ENCODE measurements around the gene C15orf39.
"Not testable (repeated sequence)": the region's sequence is repeated elsewhere in the genome, so short reads cannot be mapped to it uniquely, and the experiment has no call there.

Gene C15orf39

DNA sequence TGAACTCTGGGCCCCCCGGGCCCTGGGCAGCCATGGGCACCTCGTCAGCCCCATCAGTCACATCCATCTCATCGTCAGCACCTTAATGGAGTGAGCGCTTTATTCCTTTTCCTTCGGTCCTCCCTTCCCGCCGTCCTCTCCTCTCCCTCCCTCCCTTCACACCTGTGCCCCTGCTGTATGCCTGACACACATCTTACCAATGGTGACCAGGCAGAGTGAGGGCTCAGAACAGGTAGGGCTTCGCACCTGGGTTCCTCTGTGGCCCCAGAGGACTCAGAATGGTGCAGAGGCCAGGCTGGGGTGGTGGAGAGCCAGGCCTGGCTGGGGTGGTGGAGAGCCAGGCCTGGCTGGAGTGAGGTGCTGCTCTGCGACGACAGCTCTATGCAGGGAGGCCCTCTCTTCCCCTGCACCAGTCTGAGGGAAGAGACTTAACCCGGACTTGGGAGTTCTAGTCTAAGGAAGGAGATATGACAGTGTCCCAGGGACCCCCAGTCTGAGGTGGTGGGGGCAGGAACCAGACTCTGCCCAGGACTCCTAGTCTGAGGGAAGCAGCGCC, 11.6 kb downstream of the C15orf39 start:
- no peak for DNase-seq

DNA sequence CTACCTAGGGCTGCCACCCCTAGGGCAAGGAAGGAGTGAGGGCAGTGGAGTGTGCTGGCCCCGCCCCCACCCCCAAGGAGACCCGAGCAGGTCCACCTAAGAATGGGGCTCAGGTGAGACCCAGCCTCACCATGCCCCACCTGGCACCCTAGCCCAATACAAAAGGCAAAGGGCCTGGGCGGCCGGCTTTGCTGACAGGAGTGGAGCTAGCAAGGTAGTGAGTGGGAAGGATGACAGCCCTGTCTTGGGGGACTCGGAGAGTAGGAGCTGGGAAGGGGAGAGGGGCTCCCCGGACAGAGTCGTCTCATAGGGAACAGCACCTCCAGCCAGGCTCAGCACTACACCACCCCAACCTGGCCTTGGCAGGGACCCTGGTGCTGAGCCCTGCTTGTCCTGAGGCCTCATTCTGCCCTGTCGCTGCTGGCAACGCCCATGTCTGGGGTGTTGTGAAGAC, 12.1 kb downstream of the C15orf39 start:
- DNase-seq: no peak

DNA sequence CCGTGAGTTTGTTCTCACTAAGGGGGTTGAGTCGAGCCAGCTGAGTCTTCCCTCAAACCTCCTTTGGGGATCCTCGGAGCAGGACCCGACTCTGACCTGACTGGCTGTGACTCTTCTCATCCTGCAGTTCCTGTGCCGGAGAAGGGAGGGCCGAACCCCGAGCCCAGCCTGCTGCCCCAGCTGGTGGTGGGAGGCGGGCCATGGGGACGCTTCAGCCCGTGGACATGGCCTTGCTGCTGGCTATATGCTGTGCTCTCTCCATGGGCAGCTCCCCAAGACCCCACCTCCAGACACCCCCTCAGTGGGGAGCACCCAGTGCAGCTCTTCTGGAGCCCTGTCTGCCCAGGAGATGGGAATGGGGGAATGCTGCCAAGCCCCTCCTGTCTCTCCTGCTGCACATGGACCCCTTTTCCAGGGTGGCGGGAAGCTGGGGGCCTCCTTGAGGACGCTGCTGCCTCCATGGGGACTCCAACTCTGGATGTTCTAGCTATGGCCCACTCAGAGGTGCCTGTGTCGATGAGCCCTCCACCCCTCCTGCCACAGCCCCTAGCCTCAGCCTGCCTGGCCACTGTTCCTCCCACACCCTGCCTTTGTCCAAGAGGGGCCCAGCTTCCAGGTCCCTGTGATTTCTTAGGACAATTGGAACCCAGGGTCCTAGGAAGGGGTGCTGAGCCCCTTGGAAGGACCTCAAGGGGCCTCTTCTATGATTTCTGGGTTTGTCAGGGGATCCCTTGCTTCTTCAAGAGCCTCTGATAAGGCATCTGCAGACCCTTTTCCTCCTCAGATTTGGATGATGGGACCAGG, 12.8 kb downstream of the C15orf39 start:
- DNase-seq: no peak

DNA sequence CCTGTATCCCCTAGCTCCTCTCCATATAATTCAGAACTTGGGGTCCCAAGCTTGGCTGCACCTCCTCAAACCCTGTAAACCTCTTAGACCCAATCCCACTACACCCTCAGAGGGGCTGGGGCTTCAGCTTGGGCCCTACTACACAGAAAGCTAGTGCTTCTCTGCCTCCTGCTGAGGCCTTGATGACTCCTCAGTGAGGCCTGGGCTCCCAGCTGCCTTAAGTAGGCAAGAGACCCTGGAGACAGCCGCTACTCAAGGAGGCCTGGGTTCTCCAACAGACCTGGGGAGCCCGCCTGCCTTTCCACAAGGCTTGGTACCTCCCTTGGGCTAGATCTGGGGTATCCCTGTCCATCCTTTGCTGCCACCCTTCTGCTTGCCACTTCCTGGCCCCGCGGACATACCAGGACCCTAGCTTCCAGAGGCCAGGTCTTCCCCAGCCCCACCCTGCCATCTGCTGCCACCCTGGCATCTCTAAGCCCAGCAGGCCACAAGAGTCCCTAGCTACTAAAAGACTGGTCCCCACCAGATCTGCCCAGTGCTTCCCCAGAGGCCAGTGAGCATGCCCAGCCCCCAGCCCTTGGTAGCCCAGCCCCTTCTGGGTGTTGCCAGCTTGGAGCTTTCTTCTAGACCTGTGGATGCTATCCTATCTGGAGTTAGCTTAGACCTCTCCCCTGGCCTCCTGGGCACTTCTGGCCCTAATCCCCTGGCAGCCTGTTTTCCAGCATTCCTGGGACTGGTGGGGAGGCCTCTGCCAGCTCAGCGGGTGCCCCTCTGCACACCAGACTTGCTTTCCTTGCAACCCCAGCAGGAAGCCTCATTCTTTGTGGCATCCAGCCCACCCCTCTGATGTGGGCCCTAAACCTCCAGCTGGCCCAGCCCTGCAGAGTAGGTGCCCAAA, 13.7 kb downstream of the C15orf39 start:
- no peak for DNase-seq

DNA sequence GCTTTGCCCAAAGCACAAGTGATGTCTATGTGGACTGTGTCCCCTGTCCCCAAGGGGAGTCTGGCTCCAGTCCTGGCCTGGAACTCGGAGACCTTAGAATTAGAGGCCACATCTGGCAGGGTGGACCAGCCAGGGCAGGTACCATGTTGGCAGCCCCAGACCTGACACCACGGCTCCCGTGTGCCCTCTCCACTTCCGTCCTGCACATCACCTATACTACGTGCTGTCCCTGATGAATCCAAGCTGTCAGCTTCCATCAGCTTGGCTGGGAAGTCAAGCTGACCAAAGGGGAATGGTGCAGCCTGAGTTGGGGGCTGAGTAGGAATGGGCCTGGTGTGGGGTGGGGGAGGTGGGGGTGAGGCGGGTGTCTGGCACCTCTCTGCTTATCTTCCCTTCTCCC, 15.3 kb downstream of the C15orf39 start:
- no peak for DNase-seq

DNA sequence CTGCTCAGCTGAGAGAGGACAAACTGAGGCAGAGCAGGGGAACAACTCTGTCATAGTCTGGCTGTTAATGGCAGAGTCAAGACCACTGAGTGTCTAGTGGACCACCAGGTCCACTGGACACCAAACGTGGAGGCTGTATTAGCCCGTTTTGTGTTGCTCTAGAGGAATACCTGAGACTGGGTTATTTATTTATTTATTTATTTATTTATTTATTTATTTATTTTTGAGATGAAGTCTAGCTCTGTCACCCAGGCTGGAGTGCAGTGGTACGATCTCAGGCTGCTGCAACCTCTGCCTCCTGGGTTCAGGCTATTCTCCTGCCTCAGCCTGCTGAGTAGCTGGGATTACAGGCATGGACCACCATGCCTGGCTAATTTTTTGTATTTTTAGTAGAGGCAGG, 15.9 kb downstream of the C15orf39 start:
- not testable (repeated sequence) for DNase-seq

DNA sequence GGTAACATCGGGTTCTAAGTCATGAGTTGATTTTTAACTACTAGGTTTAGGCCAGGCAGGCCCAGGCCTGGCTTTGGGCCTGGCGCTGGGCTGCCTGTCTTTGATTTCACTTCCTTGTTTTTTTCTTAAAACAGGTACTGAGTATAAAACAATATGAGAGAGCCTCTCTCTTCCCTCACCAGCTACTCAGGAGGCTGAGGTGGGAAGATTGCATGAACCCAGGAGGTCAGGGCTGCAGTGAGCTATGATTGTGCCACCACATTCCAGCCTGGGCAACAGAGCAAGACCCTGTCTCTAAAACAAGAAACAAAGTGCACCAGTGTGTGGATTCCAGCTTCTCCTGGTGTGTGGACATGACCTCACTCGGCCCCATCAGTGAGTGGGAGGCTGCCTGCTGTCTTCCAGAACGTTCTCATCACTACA, 17.8 kb downstream of the C15orf39 start:
- not testable (repeated sequence) for DNase-seq

DNA sequence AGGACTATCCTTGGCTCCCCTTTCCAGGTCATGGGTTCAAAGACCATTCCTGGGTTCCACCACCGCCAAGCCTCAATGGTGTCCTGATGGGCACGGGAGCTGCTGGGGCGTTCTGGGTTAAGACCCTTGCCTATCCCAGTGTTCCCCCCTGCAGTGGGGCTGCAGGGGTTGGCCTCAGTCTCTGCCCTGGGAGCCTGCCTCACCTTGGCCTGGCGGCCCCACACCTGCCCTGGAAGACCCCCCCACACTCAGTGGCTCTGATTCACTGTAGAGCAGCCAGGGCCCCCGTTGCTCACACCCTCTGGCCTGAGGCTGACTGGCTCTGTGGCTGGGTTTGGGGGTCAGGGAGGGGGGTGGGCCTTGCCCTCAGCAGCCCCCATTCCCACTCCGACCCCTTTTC, 22.0 kb downstream of the C15orf39 start:
- no peak for DNase-seq

DNA sequence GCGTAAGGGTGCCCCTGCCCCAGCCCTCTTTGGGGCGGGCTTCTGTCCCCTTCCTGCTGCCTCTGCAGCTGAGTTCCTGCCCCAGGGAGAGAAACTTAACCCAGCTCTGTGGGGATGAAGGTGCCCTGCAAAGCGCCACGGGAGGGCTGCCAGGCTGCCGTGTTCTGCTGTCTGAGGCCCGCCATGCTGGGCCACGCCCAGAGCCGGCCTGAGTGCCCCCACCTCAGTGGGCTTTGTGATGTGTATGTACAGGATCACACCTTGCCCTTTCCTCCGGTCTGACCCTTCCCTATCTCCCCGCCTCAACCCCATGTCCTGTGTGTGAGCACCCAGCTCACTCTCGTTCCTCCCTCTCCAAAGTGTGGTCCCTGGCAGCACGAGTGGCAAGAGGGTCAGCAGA, 22.6 kb downstream of the C15orf39 start:
- no peak for DNase-seq

DNA sequence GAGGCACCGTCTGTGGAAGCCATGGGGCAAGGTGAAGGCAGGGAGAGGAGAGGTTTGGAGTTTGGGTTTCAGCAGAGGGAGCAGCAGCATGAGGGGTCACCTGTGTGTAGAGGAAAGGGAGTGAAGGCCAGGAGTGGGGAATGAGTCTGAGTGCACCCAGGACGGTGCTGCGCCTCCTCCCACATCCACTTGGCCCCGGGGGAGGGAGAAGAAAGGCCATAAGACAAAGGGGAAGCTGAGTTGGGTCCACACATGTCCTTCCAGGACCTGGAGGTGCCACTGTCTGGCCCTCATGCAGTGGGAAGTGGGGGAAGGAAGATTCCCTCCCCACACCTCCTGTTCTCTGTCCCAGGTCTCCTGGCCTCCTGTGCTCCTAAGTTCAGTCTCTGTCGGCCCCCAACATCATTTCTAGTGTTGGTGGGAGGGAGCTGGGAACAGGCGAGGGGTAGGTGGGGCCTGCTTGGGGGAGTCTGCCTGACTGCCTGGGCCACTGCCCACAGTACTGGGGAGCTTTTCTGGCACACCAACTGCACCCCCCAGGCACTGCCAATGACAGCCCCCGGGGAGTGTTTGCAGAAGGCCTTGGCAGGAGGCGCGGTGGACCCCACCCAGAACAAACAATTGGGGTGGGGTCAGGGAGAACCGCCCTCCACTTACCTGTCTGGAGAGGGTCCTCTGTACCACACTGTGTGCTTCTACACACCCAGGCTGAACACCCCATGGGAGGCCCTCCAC, 23.6 kb downstream of the C15orf39 start:
- DNase-seq: not testable (repeated sequence)

DNA sequence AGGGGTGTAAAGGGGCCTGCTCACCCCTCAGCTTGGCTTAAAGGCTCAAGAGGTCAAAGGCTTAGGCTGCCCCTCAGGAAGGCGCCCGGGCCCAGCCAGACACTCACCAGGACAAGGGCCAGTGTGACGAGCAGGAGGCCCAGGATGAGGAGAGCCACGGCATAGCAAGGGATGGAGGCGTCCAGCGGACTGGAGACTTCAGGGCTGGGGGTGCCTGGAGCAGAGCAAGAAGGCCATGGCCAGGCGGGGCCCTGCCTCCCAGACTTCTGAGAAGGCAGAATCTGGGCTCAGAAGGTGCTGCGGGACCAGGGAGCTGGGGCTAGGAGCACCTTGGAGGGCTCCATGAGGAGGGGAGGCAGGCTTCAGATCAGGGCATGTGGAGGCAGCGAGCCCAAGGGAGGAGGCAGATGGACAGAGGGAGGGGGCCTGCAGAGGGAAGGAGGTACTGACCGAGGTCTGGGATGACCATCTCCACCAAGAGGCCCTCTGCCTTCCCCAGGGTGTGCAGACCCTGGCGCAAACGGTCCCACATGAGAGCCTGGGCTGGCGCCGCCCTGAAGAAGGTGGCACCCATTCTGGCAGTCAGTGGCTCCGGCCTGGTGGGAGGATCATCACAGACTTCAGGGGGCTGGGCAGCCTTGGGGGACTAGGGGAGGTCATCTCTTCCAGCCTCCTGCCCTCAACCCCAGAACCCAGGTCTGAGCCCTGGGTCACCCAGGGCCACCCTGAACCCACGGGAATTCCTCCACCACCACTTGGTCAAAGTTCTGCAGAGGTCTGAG, 24.5 kb downstream of the C15orf39 start:
- no peak for DNase-seq

DNA sequence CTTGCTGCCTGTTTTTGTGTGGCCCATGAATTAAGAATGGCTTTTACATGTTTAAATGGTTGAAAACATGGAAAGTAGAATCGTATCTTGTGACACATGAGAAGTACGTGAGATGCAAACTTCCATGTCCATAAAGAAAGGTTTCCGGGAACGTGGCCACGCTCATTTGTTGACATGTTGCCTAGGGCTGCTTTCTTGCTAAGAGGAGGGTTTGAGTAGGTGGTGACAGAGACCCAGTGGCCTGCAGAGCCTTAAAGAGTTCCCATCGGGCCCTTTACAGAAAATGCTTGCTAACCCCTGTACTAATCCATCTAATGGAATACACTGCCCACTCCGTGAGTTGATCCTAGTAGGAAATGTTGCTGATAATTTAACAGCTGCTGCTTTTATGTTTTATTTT, 25.4 kb downstream of the C15orf39 start:
- not testable (repeated sequence) for DNase-seq

DNA sequence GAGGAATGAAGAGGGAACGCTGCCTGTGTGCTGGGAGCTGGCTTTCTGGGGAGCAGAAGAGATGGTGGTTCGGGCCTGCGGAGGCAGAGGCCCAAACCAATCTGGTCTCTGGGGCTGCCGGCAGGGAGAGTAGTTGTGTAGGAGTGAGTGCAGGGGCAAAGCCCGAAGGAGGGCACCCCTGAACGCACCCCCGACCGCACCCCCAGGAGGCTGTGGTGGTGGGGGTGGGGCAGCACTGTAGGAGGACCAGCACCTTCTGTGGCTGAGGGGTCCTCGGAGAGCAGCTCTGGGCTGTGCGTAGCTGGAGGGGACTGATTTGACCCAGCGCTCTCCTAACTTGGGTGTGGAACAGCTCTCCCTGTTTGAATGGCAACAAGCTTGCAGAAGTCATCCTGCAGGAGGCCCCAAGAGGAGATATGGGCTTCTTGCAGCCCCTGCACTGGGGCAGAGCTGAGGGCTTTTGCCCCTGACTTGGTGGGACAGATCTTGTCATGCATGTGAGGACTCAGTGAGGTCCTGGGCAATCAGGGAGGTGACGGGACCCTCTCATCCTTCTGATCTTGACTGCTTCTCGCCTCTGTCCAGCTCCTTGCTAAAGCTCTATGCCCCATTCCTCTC, 26.1 kb downstream of the C15orf39 start:
- DNase-seq: no peak

DNA sequence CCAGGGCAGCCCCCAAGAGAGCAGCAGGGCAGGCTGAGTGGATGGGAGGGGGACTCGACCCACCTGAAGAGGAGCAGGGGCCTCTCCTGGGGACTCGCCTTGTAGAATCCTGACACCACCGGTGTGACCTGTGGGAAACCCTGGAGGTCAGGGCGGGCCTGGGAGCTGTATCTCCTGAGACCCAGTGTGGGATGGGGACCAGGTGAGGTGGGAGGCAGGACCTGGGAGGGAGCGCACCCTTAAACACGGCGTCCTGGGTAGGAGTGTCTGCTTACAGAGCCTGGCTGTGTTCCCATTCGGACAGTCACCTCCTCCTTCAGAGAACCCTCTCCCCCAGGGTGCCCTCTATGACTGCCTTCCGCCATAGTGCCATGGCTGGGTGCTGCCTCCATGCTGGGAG, 27.1 kb downstream of the C15orf39 start:
- DNase-seq: no peak

DNA sequence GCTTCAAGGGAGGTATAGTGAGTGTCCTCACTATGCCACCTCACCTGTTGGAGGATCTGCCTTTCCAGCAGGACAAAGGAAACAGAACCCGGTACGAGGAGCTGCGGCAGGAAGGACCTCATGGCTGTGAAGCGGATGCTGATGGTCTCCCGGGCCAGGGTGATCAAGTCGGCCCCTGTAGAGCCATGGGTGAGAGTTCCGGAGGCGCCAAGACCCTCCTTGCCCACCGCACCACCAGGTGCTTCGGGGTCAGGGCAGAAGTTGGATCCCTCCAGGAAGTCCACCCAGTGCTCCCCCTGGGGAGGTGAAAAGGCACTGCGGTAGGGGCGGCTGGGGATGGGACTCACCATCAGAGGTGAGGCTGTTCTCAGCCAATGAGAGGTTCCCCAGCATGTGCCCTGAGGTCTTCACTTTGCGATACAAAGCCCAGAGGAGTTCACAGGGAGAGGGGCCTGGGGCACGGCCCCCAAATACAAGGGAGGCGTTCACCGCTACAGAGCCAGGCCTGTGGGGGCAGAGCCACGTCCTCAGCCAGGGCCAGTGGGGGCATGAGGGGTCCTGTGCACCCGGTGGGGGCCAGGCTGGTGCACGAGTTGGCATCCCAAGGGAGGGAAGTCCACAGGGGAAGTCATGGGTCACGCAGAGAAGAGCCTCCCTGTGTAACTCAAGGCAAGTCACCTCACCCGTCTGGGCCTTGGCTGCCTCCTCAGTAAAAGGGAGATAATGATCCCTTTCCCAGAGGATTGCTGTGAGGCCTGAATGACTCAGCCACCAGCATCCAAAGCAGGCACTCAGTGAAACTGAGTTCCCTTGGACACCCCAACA, 27.7 kb downstream of the C15orf39 start:
- no peak for DNase-seq

DNA sequence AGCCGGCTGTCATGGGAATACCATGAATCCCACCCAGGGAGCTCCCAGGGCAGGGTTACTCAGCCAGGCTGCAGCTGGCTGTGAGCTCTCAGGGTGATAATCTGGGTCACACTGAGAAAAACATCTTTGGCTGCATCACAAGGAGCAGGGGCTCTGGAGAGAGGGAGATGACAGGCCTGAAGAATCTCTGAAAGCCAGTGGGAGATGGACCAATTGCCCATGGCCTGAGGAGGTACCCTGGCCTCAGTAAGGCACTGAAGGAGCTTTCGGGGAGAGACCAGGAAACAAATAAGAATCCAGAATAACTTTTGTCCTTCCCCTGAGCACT, 28.3 kb downstream of the C15orf39 start:
- DNase-seq: no peak

DNA sequence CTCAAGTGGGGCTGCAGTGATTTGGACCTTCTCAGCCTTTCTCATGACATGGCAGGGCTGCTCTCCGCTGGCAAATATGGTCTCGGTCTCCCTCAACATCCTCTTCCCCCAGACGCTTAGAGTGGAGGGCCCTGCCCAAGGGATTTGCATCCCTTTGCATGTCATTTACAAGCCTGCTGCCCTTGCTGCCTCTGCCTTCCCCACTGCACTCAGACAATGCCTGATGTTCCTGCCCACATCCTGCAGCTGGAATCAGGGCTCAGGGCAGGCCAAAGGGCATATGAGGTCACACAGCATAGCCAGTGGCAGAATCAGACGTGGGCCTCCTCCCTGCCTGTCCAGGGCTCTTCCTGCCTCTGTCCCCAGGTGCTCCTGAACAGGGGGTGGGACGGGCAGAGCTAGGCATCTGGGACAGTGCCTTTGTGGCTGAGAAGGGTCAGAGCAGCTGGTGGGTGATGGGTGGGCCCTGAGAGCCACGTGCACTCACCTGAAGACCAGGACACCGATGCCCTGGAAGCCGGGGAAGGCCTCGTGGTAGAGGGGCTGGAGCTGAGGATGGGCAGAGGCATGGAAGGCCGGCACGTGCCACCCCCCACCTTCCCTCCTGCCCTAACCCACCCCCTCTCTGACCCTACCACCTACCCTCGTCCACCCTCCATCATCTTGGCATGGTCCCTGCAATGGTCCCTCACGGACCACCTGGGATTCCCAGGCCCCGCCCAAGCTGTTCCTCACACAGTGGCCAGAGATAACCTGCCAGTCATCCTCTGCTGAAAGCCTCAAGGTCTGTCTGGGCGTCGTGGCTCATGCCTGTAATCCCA, 29.1 kb downstream of the C15orf39 start:
- DNase-seq: no peak

DNA sequence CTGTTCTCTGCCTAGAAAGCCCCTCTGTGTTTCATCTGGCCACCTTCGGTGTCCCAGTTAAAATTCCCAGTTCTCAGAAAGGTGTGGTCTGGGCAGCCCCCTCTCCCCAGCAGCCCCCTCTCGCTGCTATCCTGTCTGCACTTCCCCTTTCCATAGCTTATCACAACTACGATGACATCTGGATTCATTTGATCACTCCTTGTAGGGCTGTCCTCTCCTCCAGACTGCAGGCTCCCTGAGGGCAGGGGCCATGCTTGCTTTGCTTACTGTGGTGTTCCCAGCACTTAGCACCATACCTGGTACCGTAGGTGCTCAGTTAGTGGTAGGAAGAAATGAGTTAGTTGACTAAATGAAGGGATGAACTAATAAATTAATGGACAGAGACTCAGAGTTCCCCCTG, 30.2 kb downstream of the C15orf39 start:
- DNase-seq: no peak

DNA sequence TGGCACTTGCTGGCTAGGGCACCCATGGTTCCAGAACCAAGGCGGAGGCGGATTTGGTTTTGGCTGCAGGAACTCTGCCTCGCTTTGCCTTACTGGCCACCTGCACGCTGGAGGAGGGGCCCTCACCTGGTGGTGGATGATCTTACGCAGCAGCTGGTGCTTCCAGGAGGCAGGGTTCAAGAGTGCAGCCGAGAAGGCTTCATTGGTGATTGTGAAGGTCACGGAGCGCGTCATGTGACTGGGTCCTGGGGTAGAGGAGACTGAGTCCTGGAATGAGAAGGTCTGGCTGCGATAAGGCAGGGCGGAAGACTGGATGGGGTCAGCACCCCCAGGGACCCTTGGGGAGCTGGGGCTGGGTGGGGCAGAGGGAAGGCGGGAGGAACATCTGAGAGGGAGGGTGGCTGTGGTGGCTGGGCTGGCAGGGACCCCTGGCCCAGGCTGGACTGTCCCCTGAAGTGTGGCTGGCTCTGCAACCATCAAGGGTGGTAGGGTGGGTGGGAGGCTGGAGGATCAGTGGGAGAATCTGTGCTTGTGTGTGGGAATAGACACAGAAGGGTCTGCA, 30.7 kb downstream of the C15orf39 start:
- DNase-seq: no peak

Data from NCI-H748 treated with DMSO at 0.1 percent for 48 hours (cell line).